Measurements from ENCODE around the gene SCNN1A. TPM values are rescaled to one million over a fixed set of nuclear protein-coding genes. Genes with fewer than 3 reads are reported as not detected.

The SCNN1A gene
- total RNA-seq, 4 donors from 2014 or later = 1.9 to 29.0 (median 15.7) TPM

DNA sequence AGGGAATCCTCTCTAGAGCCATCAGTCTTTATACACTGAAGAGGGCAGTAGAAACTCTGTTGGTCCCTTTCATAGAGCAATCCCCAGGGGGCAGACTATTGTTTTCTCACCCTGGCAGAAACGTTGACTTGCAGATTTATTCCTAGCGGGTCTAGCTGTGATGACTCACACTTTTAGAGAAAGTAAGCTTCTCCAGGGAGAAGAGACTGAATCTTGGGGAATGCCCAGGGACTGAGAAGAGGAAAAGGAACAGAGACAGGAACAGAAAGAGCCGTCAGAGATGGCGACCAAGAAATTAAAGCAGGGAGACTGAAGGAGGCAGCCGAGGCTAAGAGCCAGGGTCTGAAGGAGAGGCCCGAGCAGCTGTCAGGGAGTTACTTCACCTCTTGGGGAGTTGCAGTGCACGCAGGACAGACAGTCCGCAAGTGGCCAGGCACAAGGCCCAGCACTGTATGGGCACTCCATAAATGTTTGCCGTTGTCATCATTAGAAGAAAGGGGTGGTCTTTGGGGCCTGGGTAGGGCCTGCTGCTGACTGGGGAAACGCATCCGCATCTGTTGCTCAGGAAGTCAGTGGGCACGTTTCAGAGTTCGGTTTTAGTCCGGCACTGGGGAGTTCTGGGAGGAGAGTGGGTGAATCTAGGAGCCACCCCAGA, 51.9 kb downstream of the SCNN1A start:
- ATAC-seq (ENCODE audit: low FRiP score) = peak; percentile 74
- no peak for DNase-seq (ENCODE audit: low spot score)
- TF ChIP-seq, protein P1, sequence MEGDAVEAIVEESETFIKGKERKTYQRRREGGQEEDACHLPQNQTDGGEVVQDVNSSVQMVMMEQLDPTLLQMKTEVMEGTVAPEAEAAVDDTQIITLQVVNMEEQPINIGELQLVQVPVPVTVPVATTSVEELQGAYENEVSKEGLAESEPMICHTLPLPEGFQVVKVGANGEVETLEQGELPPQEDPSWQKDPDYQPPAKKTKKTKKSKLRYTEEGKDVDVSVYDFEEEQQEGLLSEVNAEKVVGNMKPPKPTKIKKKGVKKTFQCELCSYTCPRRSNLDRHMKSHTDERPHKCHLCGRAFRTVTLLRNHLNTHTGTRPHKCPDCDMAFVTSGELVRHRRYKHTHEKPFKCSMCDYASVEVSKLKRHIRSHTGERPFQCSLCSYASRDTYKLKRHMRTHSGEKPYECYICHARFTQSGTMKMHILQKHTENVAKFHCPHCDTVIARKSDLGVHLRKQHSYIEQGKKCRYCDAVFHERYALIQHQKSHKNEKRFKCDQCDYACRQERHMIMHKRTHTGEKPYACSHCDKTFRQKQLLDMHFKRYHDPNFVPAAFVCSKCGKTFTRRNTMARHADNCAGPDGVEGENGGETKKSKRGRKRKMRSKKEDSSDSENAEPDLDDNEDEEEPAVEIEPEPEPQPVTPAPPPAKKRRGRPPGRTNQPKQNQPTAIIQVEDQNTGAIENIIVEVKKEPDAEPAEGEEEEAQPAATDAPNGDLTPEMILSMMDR (IDR thresholded peaks at IDR 0.05) = peak in 1 of 3 donors; percentile 48

GRCh38 chr12:6322969-6323339, 52.4 kb downstream of the SCNN1A start:
- TF ChIP-seq, protein P1 (IDR thresholded peaks at IDR 0.05) = no peak
- no peak for ATAC-seq (ENCODE audit: low FRiP score)
- DNase-seq (ENCODE audit: low spot score) = no peak

GRCh38 chr12:6322352-6322751, 53.0 kb downstream of the SCNN1A start:
- TF ChIP-seq, protein P1 (IDR thresholded peaks at IDR 0.05) = no peak
- DNase-seq (ENCODE audit: low spot score) (no peak), ATAC-seq (ENCODE audit: low FRiP score) (no peak)

GRCh38 chr12:6321905-6322304, 53.5 kb downstream of the SCNN1A start:
- DNase-seq (ENCODE audit: low spot score) = no peak
- TF ChIP-seq, protein P1 (IDR thresholded peaks at IDR 0.05) = no peak
- no peak for ATAC-seq (ENCODE audit: low FRiP score)

DNA sequence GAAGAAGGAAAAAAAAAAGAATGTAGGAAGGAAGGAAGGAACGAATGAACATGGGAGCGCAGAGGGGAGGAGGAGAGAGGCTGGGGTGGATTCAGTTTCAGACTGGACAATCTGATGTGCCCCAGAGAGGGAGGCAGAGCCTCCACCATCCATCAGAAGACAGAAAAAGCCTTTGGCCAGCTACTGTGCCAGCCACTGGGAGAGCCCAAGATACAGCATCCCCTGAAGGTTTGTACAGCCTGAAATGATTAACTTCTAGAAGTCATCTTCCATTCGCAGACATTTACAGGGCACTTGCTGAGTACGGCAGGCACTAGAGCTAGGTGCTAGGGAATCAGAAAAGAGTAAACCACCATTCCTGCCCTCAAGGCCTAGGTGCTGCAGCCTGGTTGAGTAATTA, 55.9 kb downstream of the SCNN1A start:
- ATAC-seq (ENCODE audit: low FRiP score) (no peak), DNase-seq (ENCODE audit: low spot score) (no peak)
- TF ChIP-seq, protein P1 (IDR thresholded peaks at IDR 0.05) = no peak

DNA sequence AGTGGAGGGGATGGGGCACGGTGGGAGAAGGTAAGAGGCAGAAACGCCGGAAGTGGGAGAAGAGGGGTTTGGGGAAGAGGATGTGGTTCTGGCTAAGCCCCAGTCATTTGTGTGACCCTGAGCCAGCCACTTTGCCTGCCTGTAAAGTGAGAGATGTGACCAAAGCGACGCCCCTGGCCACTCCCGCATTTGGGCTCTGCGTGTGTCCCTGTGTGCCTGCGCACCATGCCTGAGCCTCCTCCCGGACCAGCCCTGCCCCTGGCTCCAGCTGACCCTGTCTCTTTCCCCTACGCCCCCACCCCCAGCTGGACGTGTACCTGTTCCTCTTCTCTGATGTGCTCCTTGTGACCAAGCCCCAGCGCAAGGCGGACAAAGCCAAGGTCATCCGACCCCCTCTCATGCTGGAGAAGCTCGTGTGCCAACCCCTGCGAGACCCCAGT, 56.9 kb downstream of the SCNN1A start:
- no peak for DNase-seq (ENCODE audit: low spot score)
- ATAC-seq (ENCODE audit: low FRiP score) = no peak

More for the DNA sequence above, 56.9 kb downstream of the SCNN1A start:
- TF ChIP-seq, protein P1 (IDR thresholded peaks at IDR 0.05) = no peak
